Measurements from ENCODE around the gene TYSND1. TPM values are rescaled to one million over a fixed set of nuclear protein-coding genes. Genes with fewer than 3 reads are reported as not detected.

TYSND1 gene
- total RNA-seq, 1 experiment from 2014 or later: 39.3 TPM

GRCh38 chr10:70191972-70192305 is 45.4 kb upstream of the TYSND1 start:
- H3K27me3 ChIP-seq (ENCODE audit: control insufficient read depth, insufficient read depth, low read length): no peaks in the 10 kb centered on the region
- BruUV-seq (replicated peaks): no TSS peak
- no peaks in the 10 kb centered on the region for H3K36me3 ChIP-seq (ENCODE audit: control insufficient read depth, insufficient read depth, low read length)
- intact Hi-C loops (cut with micrococcal nuclease; ENCODE audit: unreplicated experiment): no loop called here
- no peak overlapping the region for H3K27ac ChIP-seq (ENCODE audit: low read length)
- no peaks in the 10 kb centered on the region for H3K9me3 ChIP-seq (ENCODE audit: control insufficient read depth, insufficient read depth, low read depth, low read length)
- no peak overlapping the region for H3K4me3 ChIP-seq (ENCODE audit: low read depth in 2 of 2, low read length in 2 of 2)
- TF ChIP-seq SIN3A (IDR thresholded peaks at IDR 0.05; ENCODE audit: borderline replicate concordance, insufficient read depth, low read depth, low read length): no peak
- TF ChIP-seq POLR2AphosphoS5 (IDR thresholded peaks at IDR 0.05; ENCODE audit: low read depth, low read length): no peak
- no peak for TF ChIP-seq TCF7L2 (IDR thresholded peaks at IDR 0.05; ENCODE audit: low read depth, low read length)
- TF ChIP-seq CTCF (IDR thresholded peaks at IDR 0.05): no peak
- no peak for TF ChIP-seq REST (IDR thresholded peaks at IDR 0.05; ENCODE audit: insufficient read depth in 1 of 2, low read depth in 2 of 2, low read length in 1 of 2)
- ATAC-seq (peak; percentile 56), DNase-seq (ENCODE audit: low read depth, low spot score) (no peak)
- ChIA-PET POLR2A (no interaction called here), CTCF (no interaction called here)
- in situ Hi-C loops (cut with HindIII; ENCODE audit: low pct_unique_long_range_greater_than_20kb, low sequenced_read_pairs): no loop called here
- peaks cover 5% of the 10 kb centered on the region for H3K4me1 ChIP-seq (ENCODE audit: control insufficient read depth, insufficient read depth, low read length)

- H3K9me3 ChIP-seq (ENCODE audit: control insufficient read depth, insufficient read depth, low read depth, low read length): no peaks in the 10 kb centered on the region
- in situ Hi-C loops (cut with HindIII; ENCODE audit: low pct_unique_long_range_greater_than_20kb, low sequenced_read_pairs): no loop called here
- DNase-seq (ENCODE audit: low read depth, low spot score): no peak
- H3K27ac ChIP-seq (ENCODE audit: low read length): no peak overlapping the region
- ChIA-PET CTCF (no interaction called here), POLR2A (interaction anchor here (0.6 to 0.7 kb wide), 3 partner anchors 14 to 664 kb away, joined by 3 to 5 read pairs (median 4); partner anchors contain the start of gene TYSND1)
- H3K4me1 ChIP-seq (ENCODE audit: control insufficient read depth, insufficient read depth, low read length): peaks cover 5% of the 10 kb centered on the region
- no peaks in the 10 kb centered on the region for H3K36me3 ChIP-seq (ENCODE audit: control insufficient read depth, insufficient read depth, low read length)
- intact Hi-C loops (cut with micrococcal nuclease; ENCODE audit: unreplicated experiment): no loop called here
- TF ChIP-seq POLR2AphosphoS5 (IDR thresholded peaks at IDR 0.05; ENCODE audit: low read depth, low read length) (no peak), REST (IDR thresholded peaks at IDR 0.05; ENCODE audit: insufficient read depth in 1 of 2, low read depth in 2 of 2, low read length in 1 of 2) (no peak), TCF7L2 (IDR thresholded peaks at IDR 0.05; ENCODE audit: low read depth, low read length) (no peak), SIN3A (IDR thresholded peaks at IDR 0.05; ENCODE audit: borderline replicate concordance, insufficient read depth, low read depth, low read length) (no peak), CTCF (IDR thresholded peaks at IDR 0.05) (no peak)
- H3K27me3 ChIP-seq (ENCODE audit: control insufficient read depth, insufficient read depth, low read length): no peaks in the 10 kb centered on the region
- H3K4me3 ChIP-seq (ENCODE audit: low read depth in 2 of 2, low read length in 2 of 2): no peak overlapping the region
- peak; percentile 5; the same call in 1 of the 2 replicates for ATAC-seq
- no TSS peak for BruUV-seq (replicated peaks)
Observed at GRCh38 chr10:70191161-70191971, 44.9 kb upstream of the TYSND1 start.

Measured in Panc1 (cell line).